KMS-11 (cell line): ENCODE measurements around the gene CPVL.

Source experiments
- H2AFZ ChIP-seq: fragments of 200-600 bp; sonication (generic); 2 replicates; pipeline ENCODE4 v1.6.1; 2016; ENCODE audit warnings: antibody characterized with exemption, mixed run types, low read depth
- H3K27ac ChIP-seq: fragments of 200-600 bp; sonication (generic); 2 replicates; pipeline ENCODE4 v1.6.1; 2016; ENCODE audit warnings: mild to moderate bottlenecking, mixed run types
- H3K27me3 ChIP-seq: fragments of 200-600 bp; sonication (generic); 2 replicates; pipeline ENCODE4 v1.6.1; 2017; ENCODE audit warnings: mild to moderate bottlenecking, low read depth, mixed run types, moderate library complexity; ENCODE audit not compliant: insufficient read depth
- H3K36me3 ChIP-seq: fragments of 200-600 bp; sonication (generic); 2 replicates; pipeline ENCODE4 v1.6.1; 2017; ENCODE audit warnings: mild to moderate bottlenecking, mixed run types; ENCODE audit not compliant: insufficient read depth
- H3K4me1 ChIP-seq: fragments of 200-600 bp; sonication (generic); 2 replicates; pipeline ENCODE4 v1.6.1; 2016; ENCODE audit warnings: mild to moderate bottlenecking, low read depth, mixed run types; ENCODE audit not compliant: poor library complexity, severe bottlenecking
- H3K4me2 ChIP-seq: fragments of 200-600 bp; sonication (generic); 2 replicates; pipeline ENCODE4 v1.7.0; 2016; ENCODE audit warnings: mild to moderate bottlenecking, mixed run types
- H3K4me3 ChIP-seq: fragments of 200-600 bp; sonication (generic); IDR thresholded peaks from 2 replicates; pipeline ENCODE4 v1.6.1; 2017; ENCODE audit warnings: low read depth, low read length, mixed read lengths; ENCODE audit not compliant: insufficient read depth
- H3K79me2 ChIP-seq: fragments of 200-600 bp; sonication (generic); 2 replicates; pipeline ENCODE4 v1.6.1; 2016; ENCODE audit warnings: low read depth, mixed run types; ENCODE audit not compliant: insufficient read depth
- H3K9ac ChIP-seq: fragments of 200-600 bp; sonication (generic); 2 replicates; pipeline ENCODE4 v1.6.1; 2016; ENCODE audit warnings: mild to moderate bottlenecking, mixed run types
- H4K20me1 ChIP-seq: fragments of 200-600 bp; sonication (generic); 2 replicates; pipeline ENCODE4 v1.6.1; 2016; ENCODE audit warnings: mild to moderate bottlenecking, mixed run types; ENCODE audit not compliant: insufficient read depth
- TF ChIP-seq, protein P1 (sequence below): fragments of 200-600 bp; sonication (generic); conservative IDR thresholded peaks from 2 replicates; pipeline ENCODE4 v1.6.1; 2017; ENCODE audit warnings: low read depth, mild to moderate bottlenecking, antibody characterized with exemption, low read length, moderate library complexity, mixed read lengths

The CPVL gene

DNA sequence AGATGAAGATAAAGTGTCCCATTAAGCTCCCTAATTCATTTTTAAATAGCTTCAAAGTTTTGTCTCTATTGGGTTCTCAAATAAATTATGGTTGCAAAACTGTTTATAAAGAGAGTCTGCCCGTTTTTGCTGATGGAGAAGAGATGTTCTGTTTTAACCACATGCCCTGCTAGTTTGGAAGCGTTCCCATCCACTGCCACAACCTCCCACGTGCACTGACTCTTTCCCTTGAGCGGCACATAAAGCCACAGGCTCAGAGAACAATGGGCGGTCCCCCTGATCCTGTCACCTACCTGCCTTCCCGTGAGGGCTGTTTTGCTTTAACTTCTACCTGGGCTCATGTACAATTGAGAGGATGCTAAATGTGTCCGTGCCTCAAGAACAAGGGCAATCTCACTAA is 65.5 kb downstream of the CPVL start:
- H2AFZ ChIP-seq = no peak overlapping the region
- no peaks in the 10 kb centered on the region for H3K79me2 ChIP-seq
- no peak overlapping the region for H3K4me3 ChIP-seq
- no peaks in the 10 kb centered on the region; the same call in 1 of the 2 replicates for H3K27me3 ChIP-seq
- no peak overlapping the region for H3K4me2 ChIP-seq
- H3K9ac ChIP-seq = no peak overlapping the region
- H4K20me1 ChIP-seq = no peaks in the 10 kb centered on the region
- TF ChIP-seq, protein P1, sequence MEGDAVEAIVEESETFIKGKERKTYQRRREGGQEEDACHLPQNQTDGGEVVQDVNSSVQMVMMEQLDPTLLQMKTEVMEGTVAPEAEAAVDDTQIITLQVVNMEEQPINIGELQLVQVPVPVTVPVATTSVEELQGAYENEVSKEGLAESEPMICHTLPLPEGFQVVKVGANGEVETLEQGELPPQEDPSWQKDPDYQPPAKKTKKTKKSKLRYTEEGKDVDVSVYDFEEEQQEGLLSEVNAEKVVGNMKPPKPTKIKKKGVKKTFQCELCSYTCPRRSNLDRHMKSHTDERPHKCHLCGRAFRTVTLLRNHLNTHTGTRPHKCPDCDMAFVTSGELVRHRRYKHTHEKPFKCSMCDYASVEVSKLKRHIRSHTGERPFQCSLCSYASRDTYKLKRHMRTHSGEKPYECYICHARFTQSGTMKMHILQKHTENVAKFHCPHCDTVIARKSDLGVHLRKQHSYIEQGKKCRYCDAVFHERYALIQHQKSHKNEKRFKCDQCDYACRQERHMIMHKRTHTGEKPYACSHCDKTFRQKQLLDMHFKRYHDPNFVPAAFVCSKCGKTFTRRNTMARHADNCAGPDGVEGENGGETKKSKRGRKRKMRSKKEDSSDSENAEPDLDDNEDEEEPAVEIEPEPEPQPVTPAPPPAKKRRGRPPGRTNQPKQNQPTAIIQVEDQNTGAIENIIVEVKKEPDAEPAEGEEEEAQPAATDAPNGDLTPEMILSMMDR = no peak
- H3K4me1 ChIP-seq = peaks cover 17% of the 10 kb centered on the region
- no peaks in the 10 kb centered on the region for H3K36me3 ChIP-seq
- no peak overlapping the region for H3K27ac ChIP-seq

DNA sequence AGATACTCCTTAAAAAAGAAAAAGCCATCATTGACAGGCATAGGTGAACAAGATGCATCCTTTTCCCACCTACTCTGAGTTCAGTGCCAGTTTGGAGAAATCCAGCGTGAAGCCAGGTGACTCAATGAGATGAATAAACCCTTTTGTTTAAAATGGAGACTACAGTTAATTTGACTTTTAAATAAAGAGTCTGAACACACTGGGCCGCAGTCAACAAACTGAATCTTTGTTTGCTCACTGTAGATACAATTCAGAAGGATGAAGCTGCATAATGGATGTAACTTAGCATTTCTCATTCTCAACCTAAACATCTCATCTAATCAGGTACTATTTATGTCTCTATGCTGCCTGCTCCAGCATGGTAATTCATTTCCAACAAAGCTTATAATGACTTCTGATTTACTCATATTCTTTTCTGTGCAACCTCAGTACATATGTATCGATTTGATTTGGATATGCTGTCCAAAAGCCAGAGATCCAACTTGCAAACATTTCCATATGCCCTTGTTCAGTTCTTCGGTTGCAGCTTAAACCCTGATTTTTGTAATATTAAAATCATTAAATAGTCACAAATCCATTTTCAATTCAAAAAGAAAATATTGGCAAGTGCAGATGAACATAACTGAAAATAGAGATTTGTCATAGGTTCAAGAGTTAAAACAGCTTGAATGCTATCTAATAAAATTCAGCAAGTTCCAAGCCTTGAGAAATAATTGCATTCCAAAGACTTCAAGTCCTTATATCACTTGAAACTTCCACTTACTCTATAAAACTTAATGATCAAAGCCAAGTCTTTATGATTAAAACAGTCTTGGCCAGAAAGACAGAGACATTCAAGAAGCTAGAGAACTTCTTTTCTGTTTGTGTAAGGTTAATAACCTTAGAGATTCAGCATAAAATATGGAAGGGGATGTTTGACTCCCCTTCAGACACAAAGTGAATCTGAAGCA is 67.8 kb downstream of the CPVL start:
- Histone ChIP-seq H3K36me3 (no peaks in the 10 kb centered on the region), H3K4me2 (no peak overlapping the region), H3K27me3 (no peaks in the 10 kb centered on the region; the same call in 1 of the 2 replicates), H3K9ac (no peak overlapping the region), H3K27ac (no peak overlapping the region), H2AFZ (no peak overlapping the region), H3K4me1 (no peaks in the 10 kb centered on the region), H4K20me1 (no peaks in the 10 kb centered on the region), H3K79me2 (no peaks in the 10 kb centered on the region), H3K4me3 (no peak overlapping the region)
- TF ChIP-seq, protein P1 = no peak

GRCh38 chr7:29077854-29078253 is 68.5 kb downstream of the CPVL start:
- Histone ChIP-seq H2AFZ (no peak overlapping the region), H3K4me3 (no peak overlapping the region), H3K79me2 (no peaks in the 10 kb centered on the region)

GRCh38 chr7:29077176-29077575 is 69.2 kb downstream of the CPVL start:
- H3K4me1 ChIP-seq = no peaks in the 10 kb centered on the region
- no peaks in the 10 kb centered on the region for H4K20me1 ChIP-seq
- no peaks in the 10 kb centered on the region for H3K36me3 ChIP-seq
- H3K9ac ChIP-seq = no peak overlapping the region
- no peaks in the 10 kb centered on the region for H3K27me3 ChIP-seq
- H3K4me3 ChIP-seq = no peak overlapping the region
- H2AFZ ChIP-seq = no peak overlapping the region
- TF ChIP-seq, protein P1 = no peak
- H3K79me2 ChIP-seq = no peaks in the 10 kb centered on the region
- no peak overlapping the region for H3K27ac ChIP-seq
- no peak overlapping the region for H3K4me2 ChIP-seq

More at GRCh38 chr7:29077854-29078253, 68.5 kb downstream of the CPVL start:
- Histone ChIP-seq H3K27me3 (no peaks in the 10 kb centered on the region; the same call in 1 of the 2 replicates), H3K9ac (no peak overlapping the region), H3K36me3 (no peaks in the 10 kb centered on the region), H3K4me1 (no peaks in the 10 kb centered on the region), H4K20me1 (no peaks in the 10 kb centered on the region), H3K27ac (no peak overlapping the region), H3K4me2 (no peak overlapping the region)
- TF ChIP-seq, protein P1 = no peak
